Caco-2 (cell line): ENCODE measurements around the gene HS3ST1. TPM values are rescaled to one million over a fixed set of nuclear protein-coding genes. Genes with fewer than 3 reads are reported as not detected.

ENCODE experiments used
- BruUV-seq: library from RNA; stranded (reverse); fragments of 400-500 nt; replicated peaks from 2 replicates; lab custom pipeline; 2021; lab: Mats Ljungman, UMichigan
- CTCF ChIA-PET: fragments of 300-600 bp; sonication (Branson Sonifier 250); formaldehyde crosslinking; loops from one replicate; lab custom pipeline; 2022; ENCODE audit warnings: antibody characterized with exemption; lab: Charles Lee
- POLR2A ChIA-PET: fragments of 300-600 bp; sonication (Branson Sonifier 250); formaldehyde crosslinking; loops from one replicate; lab custom pipeline; 2022; ENCODE audit warnings: antibody characterized with exemption; lab: Charles Lee
- DNase-seq, 2 experiments: peaks; one replicate each; pipeline versions ENCODE4 v3.0.0 to v3.0.0-alpha.2; 2020 to 2022
- H3K27me3 ChIP-seq: replicated peaks from 2 replicates; pipeline ENCODE4 v1.6.0; 2011; ENCODE audit warnings: low read length; ENCODE audit not compliant: control insufficient read depth, insufficient read depth
- H3K36me3 ChIP-seq: 2 replicates; pipeline ENCODE4 v1.5.1; 2011; ENCODE audit warnings: low read length; ENCODE audit not compliant: control insufficient read depth, insufficient read depth
- H3K4me1 ChIP-seq: fragments of 250-450 bp; sonication (Bioruptor Pico); 2 replicates; pipeline ENCODE4 v1.5.1; 2020; ENCODE audit warnings: mild to moderate bottlenecking
- H3K4me3 ChIP-seq: 2 replicates; pipeline ENCODE4 v1.5.1; 2011; ENCODE audit warnings: low read depth, mild to moderate bottlenecking, control low read depth, low read length
- H3K9me3 ChIP-seq: fragments of 250-450 bp; sonication (Bioruptor Pico); 2 replicates; pipeline ENCODE4 v1.5.1; 2020; ENCODE audit warnings: mild to moderate bottlenecking, moderate library complexity
- H3K27ac Mint-ChIP-seq: one replicate; pipeline ENCODE4 v1.8.0; 2022; ENCODE audit warnings: mixed read lengths; ENCODE audit not compliant: unreplicated experiment
- H3K27me3 Mint-ChIP-seq: one replicate; pipeline ENCODE4 v1.8.0; 2022; ENCODE audit warnings: mixed read lengths; ENCODE audit not compliant: insufficient read depth, unreplicated experiment
- H3K36me3 Mint-ChIP-seq: one replicate; pipeline ENCODE4 v1.8.0; 2022; ENCODE audit warnings: mild to moderate bottlenecking, mixed read lengths; ENCODE audit not compliant: insufficient read depth, unreplicated experiment
- H3K4me1 Mint-ChIP-seq: one replicate; pipeline ENCODE4 v1.8.0; 2022; ENCODE audit warnings: low read depth, mixed read lengths; ENCODE audit not compliant: unreplicated experiment
- H3K4me3 Mint-ChIP-seq: one replicate; pipeline ENCODE4 v1.8.0; 2022; ENCODE audit warnings: mild to moderate bottlenecking, moderate library complexity, mixed read lengths; ENCODE audit not compliant: unreplicated experiment
- H3K9me3 Mint-ChIP-seq: one replicate; pipeline ENCODE4 v1.8.0; 2022; ENCODE audit warnings: mixed read lengths; ENCODE audit not compliant: unreplicated experiment
- intact Hi-C: fragments of 100-400 bp; cut with micrococcal nuclease; formaldehyde crosslinking; loops from one replicate; pipeline ENCODE4 v1.10.0; 2022; ENCODE audit not compliant: unreplicated experiment
- total RNA-seq: library from RNA; stranded (reverse); gene quantifications from 2 replicates; pipeline ENCODE4 v1.2.3, GENCODE V29; 2022
- TF ChIP-seq, protein P1 (sequence below), 2 experiments: fragments of 200-600 bp in 1 of 2; IDR thresholded peaks; 1 replicate in 1 of 2; 2 replicates in 1 of 2; pipeline versions ENCODE4 v1.5.1 to v1.8.0; 2011 to 2022; ENCODE audit warnings: antibody characterized with exemption in 1 of 2, control low read depth in 1 of 2, inconsistent platforms in 1 of 2, low read depth in 1 of 2, low read length in 1 of 2, mild to moderate bottlenecking in 1 of 2, moderate library complexity in 1 of 2; ENCODE audit not compliant: insufficient read depth in 1 of 2, severe bottlenecking in 1 of 2, unreplicated experiment in 1 of 2

HS3ST1 gene
- total RNA-seq, 1 experiment from 2014 or later, result 4.2 TPM

DNA sequence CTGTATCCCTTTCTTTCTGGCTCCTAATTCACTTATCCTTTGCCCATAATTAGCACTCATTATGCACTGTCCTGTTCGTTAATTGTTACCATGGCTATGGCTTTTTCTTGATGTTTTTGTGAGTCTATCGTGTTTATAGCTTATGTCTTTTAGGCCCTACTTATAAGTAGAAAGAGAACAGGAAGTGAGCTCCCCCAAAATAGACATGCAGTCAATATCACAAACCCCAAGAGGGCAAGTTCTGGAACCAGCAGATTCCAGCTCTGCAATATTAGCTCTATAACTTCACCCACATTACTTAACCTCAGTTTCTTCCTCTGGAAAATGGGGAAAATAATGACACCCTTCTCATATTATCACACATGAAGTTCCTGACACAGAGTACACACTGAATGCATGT lies 7.4 kb upstream of the HS3ST1 start:
- Mint-ChIP-seq H3K36me3 (no peaks in the 10 kb centered on the region), H3K4me3 (no peak overlapping the region), H3K4me1 (no peaks in the 10 kb centered on the region), H3K27ac (no peak overlapping the region), H3K9me3 (no peaks in the 10 kb centered on the region), H3K27me3 (no peaks in the 10 kb centered on the region)
- H3K4me3 ChIP-seq, result no peak overlapping the region
- no peak for DNase-seq
- POLR2A ChIA-PET, result no interaction called here
- CTCF ChIA-PET, result no interaction called here
- intact Hi-C loops, result no loop called here
- H3K4me1 ChIP-seq, result no peaks in the 10 kb centered on the region
- BruUV-seq, result no TSS peak
- H3K9me3 ChIP-seq, result no peaks in the 10 kb centered on the region
- H3K36me3 ChIP-seq, result no peaks in the 10 kb centered on the region
- no peaks in the 10 kb centered on the region for H3K27me3 ChIP-seq
- TF ChIP-seq, protein P1, sequence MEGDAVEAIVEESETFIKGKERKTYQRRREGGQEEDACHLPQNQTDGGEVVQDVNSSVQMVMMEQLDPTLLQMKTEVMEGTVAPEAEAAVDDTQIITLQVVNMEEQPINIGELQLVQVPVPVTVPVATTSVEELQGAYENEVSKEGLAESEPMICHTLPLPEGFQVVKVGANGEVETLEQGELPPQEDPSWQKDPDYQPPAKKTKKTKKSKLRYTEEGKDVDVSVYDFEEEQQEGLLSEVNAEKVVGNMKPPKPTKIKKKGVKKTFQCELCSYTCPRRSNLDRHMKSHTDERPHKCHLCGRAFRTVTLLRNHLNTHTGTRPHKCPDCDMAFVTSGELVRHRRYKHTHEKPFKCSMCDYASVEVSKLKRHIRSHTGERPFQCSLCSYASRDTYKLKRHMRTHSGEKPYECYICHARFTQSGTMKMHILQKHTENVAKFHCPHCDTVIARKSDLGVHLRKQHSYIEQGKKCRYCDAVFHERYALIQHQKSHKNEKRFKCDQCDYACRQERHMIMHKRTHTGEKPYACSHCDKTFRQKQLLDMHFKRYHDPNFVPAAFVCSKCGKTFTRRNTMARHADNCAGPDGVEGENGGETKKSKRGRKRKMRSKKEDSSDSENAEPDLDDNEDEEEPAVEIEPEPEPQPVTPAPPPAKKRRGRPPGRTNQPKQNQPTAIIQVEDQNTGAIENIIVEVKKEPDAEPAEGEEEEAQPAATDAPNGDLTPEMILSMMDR (IDR thresholded peaks at IDR 0.05; ENCODE audit: insufficient read depth in 1 of 2, low read depth in 1 of 2, low read length in 1 of 2, severe bottlenecking in 1 of 2, unreplicated experiment in 1 of 2), result no peak

DNA sequence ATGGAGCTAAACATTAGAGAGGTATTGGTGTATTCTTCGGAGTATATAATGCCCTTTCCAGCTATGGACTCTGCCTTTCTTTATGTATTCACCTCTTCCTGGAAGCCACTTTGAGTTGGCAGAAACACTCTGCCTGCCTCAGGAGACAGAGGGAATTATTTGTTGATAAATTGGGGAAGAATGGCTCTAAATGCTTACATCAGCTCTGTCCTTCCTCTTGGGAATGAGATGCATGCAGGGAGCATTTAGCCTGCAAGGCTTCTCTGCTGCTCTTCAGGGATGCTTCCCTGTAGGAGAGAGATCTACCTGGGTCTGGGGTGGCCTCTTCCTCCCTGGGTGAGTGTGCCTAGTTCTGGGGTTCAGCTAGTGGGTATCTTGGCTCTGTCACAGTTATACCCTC lies 6.9 kb upstream of the HS3ST1 start:
- TF ChIP-seq, protein P1 (IDR thresholded peaks at IDR 0.05; ENCODE audit: insufficient read depth in 1 of 2, low read depth in 1 of 2, low read length in 1 of 2, severe bottlenecking in 1 of 2, unreplicated experiment in 1 of 2), result no peak
- Histone ChIP-seq H3K9me3 (no peaks in the 10 kb centered on the region), H3K4me1 (no peaks in the 10 kb centered on the region), H3K4me3 (no peak overlapping the region), H3K27me3 (no peaks in the 10 kb centered on the region), H3K36me3 (no peaks in the 10 kb centered on the region)
- no peak for DNase-seq
- no peaks in the 10 kb centered on the region for H3K9me3 Mint-ChIP-seq
- intact Hi-C loops, result no loop called here
- ChIA-PET CTCF (no interaction called here), POLR2A (no interaction called here)
- no peaks in the 10 kb centered on the region for H3K4me1 Mint-ChIP-seq
- H3K4me3 Mint-ChIP-seq, result no peak overlapping the region
- no peaks in the 10 kb centered on the region for H3K36me3 Mint-ChIP-seq
- BruUV-seq, result no TSS peak
- no peak overlapping the region for H3K27ac Mint-ChIP-seq
- no peaks in the 10 kb centered on the region for H3K27me3 Mint-ChIP-seq

DNA sequence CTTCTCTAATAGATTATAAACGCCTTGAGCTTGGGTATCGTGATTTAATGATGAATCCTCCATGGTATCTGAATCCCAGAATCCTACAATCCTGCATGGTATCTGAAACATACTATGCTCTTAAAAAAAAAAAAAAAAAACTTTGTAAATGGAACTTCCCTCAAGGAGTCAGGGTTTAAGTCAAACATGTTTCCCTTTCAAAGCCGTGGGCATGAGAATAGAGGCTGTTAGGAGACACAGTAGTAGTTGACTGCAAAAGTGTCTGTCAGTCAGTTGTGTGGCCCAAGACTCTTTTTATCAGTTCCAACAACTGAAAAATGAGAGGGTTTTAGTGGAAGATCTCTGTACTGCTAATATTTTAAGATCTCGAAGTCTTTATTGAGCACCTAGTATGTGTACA lies 2.4 kb upstream of the HS3ST1 start:
- Histone ChIP-seq H3K9me3 (no peaks in the 10 kb centered on the region), H3K4me1 (no peaks in the 10 kb centered on the region), H3K27me3 (no peaks in the 10 kb centered on the region), H3K4me3 (no peak overlapping the region), H3K36me3 (no peaks in the 10 kb centered on the region)
- H3K4me1 Mint-ChIP-seq, result no peaks in the 10 kb centered on the region
- no peak for DNase-seq
- no peak overlapping the region for H3K4me3 Mint-ChIP-seq
- no TSS peak for BruUV-seq
- CTCF ChIA-PET, result no interaction called here
- H3K27ac Mint-ChIP-seq, result no peak overlapping the region
- no peaks in the 10 kb centered on the region for H3K27me3 Mint-ChIP-seq
- peaks cover 7% of the 10 kb centered on the region for H3K36me3 Mint-ChIP-seq
- no peaks in the 10 kb centered on the region for H3K9me3 Mint-ChIP-seq
- TF ChIP-seq, protein P1 (IDR thresholded peaks at IDR 0.05; ENCODE audit: insufficient read depth in 1 of 2, low read depth in 1 of 2, low read length in 1 of 2, severe bottlenecking in 1 of 2, unreplicated experiment in 1 of 2), result no peak
- POLR2A ChIA-PET, result no interaction called here
- intact Hi-C loops, result no loop called here
